ENCODE measurements around the gene RNU5B-1.
"Not testable (repeated sequence)": the region's sequence is repeated elsewhere in the genome, so short reads cannot be mapped to it uniquely, and the experiment has no call there.

RNU5B-1 gene

DNA sequence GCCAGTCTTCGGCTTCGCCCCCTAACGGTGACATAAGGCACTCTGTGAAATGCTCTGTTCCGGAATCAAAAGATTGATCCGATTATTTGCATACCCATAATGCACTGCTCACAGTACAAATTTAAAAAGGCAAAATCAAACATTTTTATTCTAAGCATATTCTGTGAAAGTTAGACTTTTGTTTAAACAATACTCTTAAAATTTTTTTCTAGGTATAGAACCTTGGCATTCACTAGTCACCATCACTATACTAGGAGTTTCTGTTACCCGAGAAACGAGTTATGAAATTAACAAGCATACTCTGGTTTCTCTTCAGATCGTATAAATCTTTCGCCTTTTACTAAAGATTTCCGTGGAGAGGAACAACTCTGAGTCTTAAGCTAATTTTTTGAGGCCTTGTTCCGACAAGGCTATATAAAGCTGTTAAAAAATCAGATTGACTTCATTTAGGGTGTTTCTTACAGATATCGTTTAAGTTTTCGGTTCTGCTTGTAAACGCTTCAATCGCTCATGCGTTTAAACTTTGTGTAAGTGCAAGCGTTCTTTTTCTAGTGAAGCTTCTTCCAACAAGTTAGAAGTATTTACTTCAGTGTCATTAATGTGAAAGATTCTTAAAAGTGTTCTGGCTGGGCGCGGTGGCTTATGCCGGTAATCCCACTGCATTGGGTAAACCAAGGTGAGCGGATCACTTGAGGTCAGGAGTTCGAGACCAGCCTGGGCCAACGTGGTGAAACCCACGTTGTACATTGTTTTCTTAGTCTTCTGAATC is at the start of gene RNU5B-1:
TSS of gene RNU5B-1 (plus strand) at position 297 of the 769 bp plus-strand sequence.
- peak; percentile 96 for DNase-seq (ENCODE audit: low read depth)

DNA sequence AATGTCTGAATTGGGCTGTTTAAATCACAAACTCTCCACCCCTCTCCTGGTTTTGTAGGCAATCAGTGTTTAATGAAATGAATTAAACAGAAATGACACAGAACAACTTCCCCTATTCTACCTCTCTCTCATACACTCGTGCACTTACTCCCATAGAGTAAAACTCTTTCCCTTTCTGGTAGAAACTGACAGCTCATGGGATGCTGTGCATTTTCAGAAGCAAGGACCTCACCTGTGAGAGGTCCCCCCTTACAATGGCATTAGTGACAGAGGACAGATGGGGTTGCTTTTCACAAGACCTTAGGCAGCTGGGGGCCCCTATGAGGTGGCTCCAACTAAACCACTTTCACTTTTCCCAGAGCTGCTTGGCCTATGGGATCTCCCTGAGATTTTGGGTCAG is 49.7 kb upstream of the RNU5B-1 start:
- DNase-seq (ENCODE audit: low read depth): no peak

DNA sequence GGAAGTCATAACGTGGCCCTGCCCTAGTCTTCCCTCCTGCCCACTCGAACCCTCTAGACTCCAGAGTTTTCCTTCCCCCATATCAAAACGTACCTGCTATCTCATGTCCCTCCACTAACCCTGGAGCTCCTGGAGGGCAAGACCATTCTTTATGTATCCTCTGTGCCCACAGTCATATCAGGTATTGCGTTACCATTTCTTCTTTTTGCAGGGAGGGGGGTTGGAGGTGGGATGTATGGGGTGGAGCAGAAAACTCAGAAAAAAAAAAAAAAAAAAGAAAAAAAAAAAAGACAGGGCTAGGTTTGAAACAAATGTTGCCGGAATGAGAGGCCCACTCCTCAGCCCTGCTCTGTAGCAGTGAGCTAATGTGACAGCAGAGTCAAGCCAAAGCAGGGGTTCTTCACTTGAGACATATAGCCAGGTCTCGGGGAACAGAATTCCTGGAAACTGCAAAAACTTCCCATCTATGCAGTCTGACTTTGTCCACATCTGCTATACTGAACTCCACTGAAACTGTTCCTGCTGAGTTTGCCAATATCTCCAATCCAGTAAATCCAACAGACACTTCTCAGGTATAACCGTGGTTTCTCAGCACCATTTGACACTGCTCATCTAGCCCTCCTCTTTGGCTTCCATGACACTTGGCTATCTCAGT is 48.9 kb upstream of the RNU5B-1 start:
- DNase-seq (ENCODE audit: low read depth): no peak

DNA sequence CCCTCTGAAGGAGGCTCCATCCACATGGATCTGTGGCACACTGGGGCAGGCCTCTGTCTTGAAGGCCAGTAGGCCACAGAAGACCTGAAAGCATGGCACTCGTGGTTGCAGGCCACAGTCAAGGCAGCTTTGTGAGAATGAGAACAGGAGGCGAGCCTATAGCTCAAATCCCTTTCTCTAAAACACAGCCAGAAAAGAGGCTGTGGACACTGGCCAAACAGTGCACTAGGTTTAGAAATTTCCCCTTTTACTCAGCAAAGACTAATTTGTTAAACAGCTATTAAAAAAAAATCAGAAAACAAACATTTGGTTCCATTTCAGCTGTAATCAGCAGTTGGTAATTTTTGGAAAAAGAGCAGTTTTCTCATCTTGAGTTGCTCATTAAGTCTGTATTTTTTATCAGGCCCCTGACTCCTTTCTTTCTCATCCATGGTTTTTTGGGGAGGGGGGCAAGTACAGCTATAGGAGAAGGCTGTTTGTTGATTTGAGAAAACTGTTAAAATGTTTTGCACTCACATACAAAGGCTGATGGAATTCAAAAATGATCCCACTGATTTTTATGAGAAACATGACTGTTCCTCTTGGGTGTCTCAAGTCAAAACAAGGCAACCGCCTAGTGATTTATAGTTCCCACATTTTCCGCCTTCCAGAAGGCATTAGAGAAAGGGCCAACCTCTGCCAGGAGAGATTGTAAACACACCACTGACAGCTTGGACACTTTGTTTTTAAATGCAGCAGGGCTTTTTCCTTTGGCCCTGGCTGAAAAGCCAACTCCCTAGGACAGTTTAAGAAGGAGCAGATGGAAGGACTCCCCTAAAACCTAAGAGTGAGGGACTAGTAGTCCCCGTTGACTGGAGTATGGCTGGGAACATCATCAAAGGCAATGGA is 45.9 kb upstream of the RNU5B-1 start:
- DNase-seq (ENCODE audit: low read depth): no peak

DNA sequence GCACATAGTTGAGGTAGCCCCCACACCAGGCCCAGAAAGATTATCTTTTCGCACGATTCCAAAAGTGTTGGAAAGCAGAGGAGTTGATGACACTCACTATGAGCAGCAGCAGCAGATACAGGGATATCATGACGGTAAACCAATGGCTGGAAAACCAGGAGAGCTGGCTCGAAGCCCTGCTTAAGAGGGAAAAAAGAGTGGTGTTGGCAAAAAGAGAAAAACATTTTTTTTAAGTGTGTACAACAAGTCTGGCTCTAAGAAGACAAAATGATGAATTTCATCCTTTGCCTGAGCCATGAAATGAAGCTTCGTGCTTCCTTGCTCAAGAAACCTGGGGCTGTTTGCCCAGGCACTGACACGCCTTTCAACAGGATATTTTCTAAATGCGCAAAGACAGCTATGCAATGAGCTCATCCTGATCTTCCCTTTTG is 45.1 kb upstream of the RNU5B-1 start:
- no peak for DNase-seq (ENCODE audit: low read depth)

DNA sequence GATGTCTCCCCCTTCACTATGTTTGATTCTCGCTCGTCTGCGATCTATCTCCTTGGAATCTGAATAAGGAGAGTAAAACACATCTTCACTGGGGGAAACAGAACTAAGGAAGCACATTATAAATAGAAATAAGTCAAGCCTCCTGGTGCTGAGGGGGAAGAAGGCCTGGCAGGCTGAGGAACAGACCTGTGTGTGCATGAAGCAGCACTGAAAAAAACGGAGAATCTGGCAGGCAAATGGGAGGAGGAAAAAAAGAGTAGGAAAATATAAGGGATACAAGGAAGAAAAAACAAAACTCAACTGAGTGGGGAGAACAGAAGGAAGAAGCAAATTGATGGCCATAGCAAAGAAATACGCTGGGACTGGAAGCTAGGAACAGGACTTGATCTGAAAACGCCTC is 43.5 kb upstream of the RNU5B-1 start:
- DNase-seq (ENCODE audit: low read depth): no peak

DNA sequence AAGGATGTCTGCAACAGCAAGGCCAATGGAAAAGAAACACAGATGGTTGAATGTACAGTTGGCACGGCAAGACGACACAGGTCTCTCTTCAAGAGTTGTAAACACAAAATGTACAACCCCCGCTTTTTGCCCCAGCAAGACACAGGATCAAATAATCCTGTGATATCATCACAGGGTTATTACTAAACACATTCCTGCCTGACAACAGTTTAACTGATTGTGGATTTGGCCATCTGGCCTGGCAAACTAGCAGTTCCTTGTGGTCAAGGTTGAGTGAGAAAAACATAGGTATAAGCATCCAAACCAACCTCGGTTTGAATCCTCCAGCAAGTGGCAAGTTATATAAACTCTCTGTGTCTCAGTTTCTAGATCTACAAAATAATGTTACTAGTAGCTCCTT is 41.2 kb upstream of the RNU5B-1 start:
- DNase-seq (ENCODE audit: low read depth): no peak

DNA sequence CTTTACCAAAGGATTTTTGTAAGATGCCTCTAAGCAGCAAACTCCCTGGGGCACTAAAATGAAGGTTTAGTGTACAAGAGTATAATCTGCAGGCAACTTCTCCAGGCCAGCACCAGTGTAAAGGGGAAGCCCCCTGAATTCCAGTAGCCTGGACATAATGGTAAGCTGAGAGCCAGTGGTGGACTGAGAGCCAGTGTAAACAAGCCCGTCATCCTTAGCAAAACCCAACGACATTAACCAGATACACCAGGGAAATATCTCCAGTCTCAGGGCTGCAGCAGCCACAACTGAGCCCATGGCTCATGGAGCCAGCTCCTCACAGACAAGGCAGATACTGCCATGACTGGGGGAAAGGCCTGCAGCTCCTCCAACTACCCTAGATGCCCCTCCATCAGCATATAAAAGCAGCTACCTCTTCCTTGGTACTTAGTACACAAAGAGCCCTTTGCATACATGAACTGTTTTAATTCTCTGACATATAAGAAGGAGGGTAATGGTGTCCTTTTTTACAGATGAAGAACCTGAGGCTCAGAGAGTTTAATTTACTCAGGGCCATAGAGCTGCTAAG is 39.5 kb upstream of the RNU5B-1 start:
- no peak for DNase-seq (ENCODE audit: low read depth)

DNA sequence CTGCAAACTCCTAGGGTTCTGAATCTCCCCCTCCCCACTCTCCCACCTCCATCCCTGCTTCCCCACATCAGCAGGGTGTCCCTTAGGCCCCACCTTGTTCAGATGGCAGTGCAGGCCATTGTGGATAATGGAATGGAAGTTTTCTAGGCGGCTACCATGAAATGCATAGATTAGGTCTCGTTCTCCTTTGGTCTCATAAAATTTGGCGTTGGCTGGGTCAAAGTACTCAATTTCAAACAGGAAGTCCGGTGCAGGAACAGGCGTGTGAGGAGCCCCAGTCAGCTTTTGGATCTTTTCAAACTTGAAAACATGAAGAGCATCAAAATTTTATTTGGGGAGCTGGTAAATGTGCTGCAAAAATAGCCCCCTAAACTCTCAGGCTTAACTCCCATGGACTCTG is 38.0 kb upstream of the RNU5B-1 start:
- no peak for DNase-seq (ENCODE audit: low read depth)

DNA sequence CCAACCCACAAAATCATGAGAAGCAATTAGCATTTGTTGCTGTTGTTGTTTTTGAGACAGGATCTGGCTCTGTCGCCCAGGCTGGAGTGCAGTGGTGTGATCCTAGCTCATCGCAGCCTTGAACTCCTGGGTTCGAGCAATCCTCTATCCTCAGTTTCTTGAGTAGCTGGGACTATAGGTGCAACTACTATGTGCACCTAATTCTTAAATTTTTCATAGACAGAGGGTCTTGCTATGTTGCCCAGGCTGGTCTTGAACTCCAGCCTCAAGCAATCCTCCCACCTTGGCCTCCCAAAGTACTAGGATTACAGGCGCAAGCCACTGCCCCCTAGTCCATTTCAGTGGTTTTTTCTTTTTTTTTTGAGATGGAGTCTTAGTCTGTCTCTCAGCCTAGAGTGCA is 36.1 kb upstream of the RNU5B-1 start:
- no peak for DNase-seq (ENCODE audit: low read depth)

DNA sequence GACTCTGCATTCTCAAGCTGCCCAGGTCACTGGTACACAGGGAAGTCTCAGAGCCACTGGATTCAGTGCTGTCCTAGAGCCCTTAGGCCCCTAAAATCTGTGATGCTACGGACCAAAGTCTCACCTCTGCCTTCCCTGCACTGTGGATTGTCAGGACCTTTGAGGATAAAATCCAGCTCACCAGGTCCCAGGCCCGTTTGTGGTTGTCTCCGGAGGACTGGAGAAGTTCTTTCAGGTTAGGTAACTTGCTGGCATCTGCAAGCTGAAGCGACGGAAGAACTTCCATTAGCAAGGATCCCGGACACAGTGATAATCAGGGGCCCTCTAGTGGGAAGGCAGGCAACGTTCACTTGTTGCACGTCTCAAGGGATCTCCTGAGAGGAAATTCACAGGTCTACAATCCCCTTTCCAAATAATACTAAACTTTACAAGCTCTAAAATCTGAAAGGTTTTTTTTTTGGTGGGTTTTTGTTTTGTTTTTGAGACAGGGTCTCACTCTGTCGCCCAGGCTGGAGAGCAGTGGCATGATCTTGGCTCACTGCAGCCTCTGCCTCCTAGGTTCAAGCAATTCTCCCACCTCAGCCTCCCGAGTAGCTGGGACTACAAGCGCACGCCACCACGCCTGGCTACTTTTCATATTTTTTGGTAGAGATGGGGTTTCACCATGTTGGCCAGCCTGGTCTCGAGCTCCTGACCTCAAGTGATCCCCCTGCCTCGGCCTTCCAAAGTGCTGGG is 33.5 kb upstream of the RNU5B-1 start:
- not testable (repeated sequence) for DNase-seq (ENCODE audit: low read depth)

DNA sequence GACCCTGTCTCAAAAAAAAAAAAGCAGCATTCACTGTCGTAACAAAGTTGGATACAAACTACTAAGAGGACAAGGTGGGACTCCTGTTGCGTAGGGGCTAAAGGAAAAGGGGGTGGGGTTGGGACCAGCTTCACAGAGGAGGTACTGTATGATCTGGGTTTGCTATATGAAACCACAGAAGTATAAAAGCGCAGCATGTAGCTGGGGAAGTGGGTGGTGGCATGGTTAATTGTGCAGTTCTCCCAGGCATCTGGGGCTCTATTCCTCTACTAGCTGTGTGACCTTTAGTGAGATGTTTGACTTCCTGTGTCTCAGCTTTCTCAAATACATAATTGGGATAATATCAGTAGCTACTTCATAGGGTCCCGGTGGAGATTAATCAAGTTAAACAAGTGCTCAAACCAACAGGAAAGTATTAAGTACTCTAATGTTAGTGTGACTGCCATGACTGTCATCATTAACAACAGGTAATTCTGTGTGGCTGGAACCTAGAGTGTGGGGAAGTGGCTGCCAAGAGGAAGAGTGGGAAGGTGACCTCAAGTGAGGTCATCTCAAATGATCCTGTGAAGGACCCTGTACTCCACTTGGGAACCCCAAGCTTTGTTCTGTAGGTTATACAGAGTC is 29.3 kb upstream of the RNU5B-1 start:
- no peak for DNase-seq (ENCODE audit: low read depth)

DNA sequence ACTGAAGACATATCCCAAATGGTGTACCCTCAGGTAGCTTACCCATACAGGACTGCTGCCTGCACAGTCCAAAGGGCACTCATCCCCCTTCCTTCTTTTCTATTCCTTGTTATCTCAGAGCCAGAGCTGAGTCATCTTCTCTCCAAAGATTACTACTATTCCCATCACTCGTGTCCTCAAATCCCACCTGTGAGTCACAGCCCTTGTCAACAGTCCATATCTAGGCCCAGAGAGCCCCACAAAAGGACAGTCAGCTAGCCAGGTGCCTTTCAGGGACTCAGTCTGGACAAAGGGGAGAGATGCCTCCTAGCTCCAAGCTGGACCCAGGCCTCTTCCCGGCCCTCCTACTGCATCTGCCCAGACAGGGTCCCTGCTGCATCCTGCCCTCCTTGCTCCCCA is 28.8 kb upstream of the RNU5B-1 start:
- DNase-seq (ENCODE audit: low read depth): no peak

DNA sequence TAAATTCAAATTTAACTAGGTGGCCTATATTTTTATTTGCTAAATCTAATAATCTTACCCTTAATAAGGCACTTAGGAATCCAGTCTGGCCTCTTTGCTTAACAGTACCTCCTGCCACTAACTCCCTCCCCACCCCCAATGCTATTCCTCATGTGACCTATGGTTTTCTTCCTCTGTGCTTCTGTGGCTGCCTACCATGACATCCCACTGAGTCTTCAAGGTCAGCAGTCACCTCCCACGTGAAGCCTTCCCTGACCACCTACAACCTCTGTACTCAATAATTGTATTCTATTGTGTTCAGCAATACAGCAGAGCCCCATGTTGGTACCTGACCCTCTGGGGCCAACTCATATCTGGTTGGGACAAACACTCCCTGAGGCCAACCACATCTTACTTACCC is 27.5 kb upstream of the RNU5B-1 start:
- no peak for DNase-seq (ENCODE audit: low read depth)

DNA sequence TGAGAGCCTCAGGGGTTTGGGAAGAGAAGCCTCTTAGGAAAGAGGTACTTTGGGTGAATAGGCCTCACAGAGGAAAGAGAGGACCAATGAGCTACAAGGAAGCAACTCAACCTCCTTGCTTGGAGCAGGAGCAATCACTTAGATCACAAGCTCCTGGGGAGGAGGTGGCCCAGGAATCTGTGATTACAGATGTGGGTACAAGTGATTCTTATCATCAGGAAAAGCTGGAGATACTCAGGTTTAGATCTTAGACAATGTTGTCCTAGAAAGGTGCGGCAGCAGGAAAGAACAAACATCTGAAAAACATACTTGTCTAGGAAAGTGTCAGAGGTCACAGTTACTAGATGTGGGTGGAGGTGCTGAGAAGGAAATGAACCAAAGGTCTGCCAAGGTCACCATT is 26.0 kb upstream of the RNU5B-1 start:
- DNase-seq (ENCODE audit: low read depth): no peak

DNA sequence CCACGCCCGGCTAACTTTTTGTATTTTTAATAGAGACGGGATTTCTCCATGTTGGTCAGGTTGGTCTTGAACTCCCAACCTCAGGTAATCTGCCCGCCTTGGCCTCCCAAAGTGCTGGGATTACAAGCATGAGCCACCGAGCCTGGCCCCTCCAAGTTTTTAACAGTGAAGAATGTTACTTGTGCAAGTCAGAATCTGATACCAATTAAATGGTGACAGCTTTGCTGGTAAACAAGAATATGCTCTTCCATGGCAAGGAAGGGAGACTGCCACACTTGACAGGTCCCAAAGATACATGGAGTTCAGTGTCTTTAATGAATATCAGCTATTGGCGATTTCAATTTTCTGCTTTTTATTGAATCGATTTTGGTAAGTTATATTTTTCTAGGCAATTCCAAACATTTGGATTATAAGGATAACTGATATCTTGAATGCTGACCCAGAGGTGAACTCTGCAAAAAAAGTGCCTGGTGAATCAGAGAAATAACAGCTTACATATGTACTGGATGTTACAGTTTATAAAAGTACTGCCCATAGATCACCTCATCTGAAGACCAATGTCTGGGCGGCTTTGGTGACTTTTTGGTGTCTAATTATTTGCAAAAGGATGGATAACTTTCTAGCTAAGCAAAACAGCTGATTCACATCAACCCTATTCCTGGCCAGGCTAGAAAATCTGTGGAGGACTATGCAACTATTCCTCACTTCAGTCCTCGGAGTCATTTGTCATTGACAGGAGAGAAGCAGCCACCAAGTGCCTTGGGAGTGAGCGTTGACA is 19.0 kb upstream of the RNU5B-1 start:
- DNase-seq (ENCODE audit: low read depth): no peak

DNA sequence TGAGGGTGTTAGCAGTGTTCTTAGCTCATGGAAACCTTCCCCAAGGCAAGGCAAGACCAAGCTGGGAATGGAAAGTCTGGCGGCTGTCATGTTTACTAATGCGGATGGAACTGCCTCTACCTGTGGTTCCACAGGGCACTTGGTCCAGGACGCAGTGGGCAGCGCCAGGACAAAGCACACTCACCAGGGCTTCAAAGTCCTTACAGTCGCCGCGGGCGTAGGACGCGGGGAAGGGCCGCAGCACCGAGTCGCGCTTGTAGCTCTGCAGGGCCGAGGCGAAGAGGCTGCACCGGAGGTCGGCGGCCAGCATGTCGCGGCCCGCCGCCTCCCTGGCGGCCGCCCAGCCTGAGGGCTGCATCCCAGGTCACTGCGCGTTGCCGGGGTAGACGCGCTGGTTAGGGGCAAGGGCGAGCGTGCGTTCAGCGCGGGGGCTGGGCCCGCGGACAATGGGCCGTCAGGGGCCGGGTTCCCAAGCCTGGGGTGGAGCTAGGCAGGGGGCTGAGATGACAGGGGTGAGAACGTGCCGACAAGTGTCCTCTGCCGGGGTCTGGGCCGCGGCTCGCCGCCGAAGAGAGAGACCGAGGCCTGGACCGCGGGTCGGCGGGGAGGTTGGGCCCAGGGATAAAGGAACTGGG is 18.3 kb upstream of the RNU5B-1 start:
- DNase-seq (ENCODE audit: low read depth): no peak

DNA sequence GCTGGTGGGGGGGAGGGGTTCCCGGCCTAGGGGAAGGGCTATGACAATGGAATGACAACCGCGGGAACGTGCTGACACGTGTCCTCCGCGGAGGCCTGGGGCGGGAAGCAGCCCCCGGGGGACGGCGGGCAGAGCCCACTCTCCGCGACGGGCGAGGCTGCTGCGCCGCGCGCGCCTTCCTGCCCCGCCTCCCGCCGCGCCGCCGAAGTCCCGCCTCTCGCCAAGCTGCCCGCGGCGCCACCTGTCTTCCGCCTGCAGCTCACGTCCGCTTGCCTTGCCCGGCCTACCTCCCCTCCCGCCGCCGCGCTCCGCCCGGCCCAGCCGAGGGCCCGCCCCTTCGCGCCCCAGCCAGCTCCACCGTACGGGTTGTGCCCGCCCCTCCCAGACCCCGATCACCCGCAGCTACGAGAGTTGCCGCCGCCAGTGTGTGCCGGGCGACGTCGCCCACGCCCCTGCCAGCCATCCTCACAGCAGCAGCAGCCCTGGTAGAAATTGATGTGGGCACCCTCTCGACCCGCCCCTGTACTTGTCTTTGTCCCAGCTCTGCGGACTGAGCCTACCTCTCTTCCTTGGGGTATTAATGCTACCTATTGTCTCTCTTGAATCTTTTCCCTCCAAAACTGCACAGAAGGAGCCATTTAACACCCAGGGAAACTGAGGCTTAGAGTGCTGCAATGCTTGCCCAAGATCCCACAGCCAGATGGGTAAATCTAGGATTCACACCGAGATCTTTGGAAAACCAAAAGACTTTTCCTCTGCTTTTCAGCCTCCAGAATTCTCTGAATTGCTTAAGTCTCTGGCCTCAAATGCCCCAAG is 17.6 kb upstream of the RNU5B-1 start, which contains the start of gene PARP16:
TSS of gene PARP16 (minus strand) at position 180 of the 816 bp plus-strand sequence. CDS start 457 bp downstream, outside the sequence.
- peak; percentile 53 for DNase-seq (ENCODE audit: low read depth)

DNA sequence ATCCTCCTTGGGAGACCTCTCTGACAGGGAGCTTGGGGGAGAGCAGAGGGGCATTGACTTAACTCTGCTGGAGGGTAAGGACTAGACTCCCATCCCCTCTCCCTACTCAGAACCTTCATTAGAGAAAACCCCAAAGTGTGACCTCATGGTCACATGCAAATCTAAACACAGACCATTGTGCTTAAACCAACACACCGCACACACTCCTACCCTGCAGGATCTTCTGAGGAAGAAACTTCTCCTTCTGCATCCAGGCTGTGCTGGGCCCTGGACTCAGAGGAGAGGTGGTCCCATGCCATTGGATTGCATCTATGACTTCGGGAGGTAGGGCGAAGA is 17.0 kb upstream of the RNU5B-1 start:
- DNase-seq (ENCODE audit: low read depth): no peak
